Tibial nerve (tissue), 3 donors: Measurements from ENCODE around the gene MYF6.

ENCODE experiments used
- CTCF ChIP-seq, 5 experiments: fragments of 200-600 bp in 3 of 5; fragments of 450-650 bp in 2 of 5; sonication (generic) in 3 of 5; IDR thresholded peaks; one replicate each; pipeline ENCODE4 v1.5.1; 2016 to 2019; ENCODE audit warnings: antibody characterized with exemption in 5 of 5, mild to moderate bottlenecking in 3 of 5, moderate library complexity in 2 of 5
- POLR2A ChIP-seq, 2 donors: fragments of 450-650 bp; IDR thresholded peaks; one replicate each; pipeline ENCODE4 v1.6.1; 2017; ENCODE audit warnings: antibody characterized with exemption in 2 of 2, mild to moderate bottlenecking in 2 of 2, moderate library complexity in 2 of 2

- TF ChIP-seq CTCF (IDR thresholded peaks at IDR 0.05) = no peak
- TF ChIP-seq POLR2A (IDR thresholded peaks at IDR 0.05) = no peak
Observed at GRCh38 chr12:80690090-80690489, 17.3 kb upstream of the MYF6 start.
